ENCODE data around the gene ATP6V1B1.
A peak's percentile ranks its signal among the peaks of the same experiment; 100 is the strongest.

ATP6V1B1 gene

GRCh38 chr2:70949086-70949485 lies 13.4 kb downstream of the ATP6V1B1 start:
- Histone ChIP-seq H3K4me2 (ENCODE audit: low read depth, low read length, poor library complexity, severe bottlenecking) (no peak overlapping the region), H3K27me3 (ENCODE audit: insufficient read depth, low read length, poor library complexity, severe bottlenecking) (no peaks in the 10 kb centered on the region)

GRCh38 chr2:70954886-70955285 lies 19.2 kb downstream of the ATP6V1B1 start:
- Histone ChIP-seq H3K27me3 (ENCODE audit: insufficient read depth, low read length, poor library complexity, severe bottlenecking) (no peaks in the 10 kb centered on the region), H3K9me3 (ENCODE audit: insufficient read depth, low read depth, low read length) (no peaks in the 10 kb centered on the region), H3K4me1 (ENCODE audit: insufficient read depth, low read length, poor library complexity, severe bottlenecking) (peaks cover 22% of the 10 kb centered on the region), H3K4me3 (ENCODE audit: low read length, poor library complexity, severe bottlenecking) (no peak overlapping the region), H3F3A (ENCODE audit: low read depth) (no peaks in the 10 kb centered on the region), H3K9ac (ENCODE audit: low read depth, low read length, poor library complexity, severe bottlenecking) (no peak overlapping the region), H3K9me2 (replicated peaks; ENCODE audit: low read depth, low read length) (no peaks in the 10 kb centered on the region), H3K79me2 (ENCODE audit: insufficient read depth, low read length) (no peaks in the 10 kb centered on the region), H3K4me2 (ENCODE audit: low read depth, low read length, poor library complexity, severe bottlenecking) (no peak overlapping the region), H2AFZ (ENCODE audit: low read length) (no peak overlapping the region), H3K36me3 (ENCODE audit: insufficient read depth, low read length) (no peaks in the 10 kb centered on the region), H4K20me1 (ENCODE audit: insufficient read depth, low read length, poor library complexity, severe bottlenecking) (no peaks in the 10 kb centered on the region)
- TF ChIP-seq EZH2phosphoT487 (IDR thresholded peaks at IDR 0.05; ENCODE audit: borderline replicate concordance) (no peak), CTCF (conservative IDR thresholded peaks at IDR 0.05; ENCODE audit: low read length) (no peak)

More at GRCh38 chr2:70949086-70949485, 13.4 kb downstream of the ATP6V1B1 start:
- TF ChIP-seq EZH2phosphoT487 (IDR thresholded peaks at IDR 0.05; ENCODE audit: borderline replicate concordance) (no peak), CTCF (conservative IDR thresholded peaks at IDR 0.05; ENCODE audit: low read length) (no peak)
- Histone ChIP-seq H3K9me3 (ENCODE audit: insufficient read depth, low read depth, low read length) (no peaks in the 10 kb centered on the region), H3K9me2 (replicated peaks; ENCODE audit: low read depth, low read length) (no peaks in the 10 kb centered on the region), H3K9ac (ENCODE audit: low read depth, low read length, poor library complexity, severe bottlenecking) (no peak overlapping the region), H3F3A (ENCODE audit: low read depth) (no peaks in the 10 kb centered on the region), H3K4me1 (ENCODE audit: insufficient read depth, low read length, poor library complexity, severe bottlenecking) (peaks cover 22% of the 10 kb centered on the region), H4K20me1 (ENCODE audit: insufficient read depth, low read length, poor library complexity, severe bottlenecking) (no peaks in the 10 kb centered on the region), H2AFZ (ENCODE audit: low read length) (peak overlapping the region; percentile 85; the same call in 1 of the 2 replicates), H3K36me3 (ENCODE audit: insufficient read depth, low read length) (no peaks in the 10 kb centered on the region), H3K79me2 (ENCODE audit: insufficient read depth, low read length) (no peaks in the 10 kb centered on the region), H3K4me3 (ENCODE audit: low read length, poor library complexity, severe bottlenecking) (no peak overlapping the region)

- H2AFZ ChIP-seq (ENCODE audit: low read length) = no peak overlapping the region
- H3K36me3 ChIP-seq (ENCODE audit: insufficient read depth, low read length) = no peaks in the 10 kb centered on the region
- no peaks in the 10 kb centered on the region for H3K27me3 ChIP-seq (ENCODE audit: insufficient read depth, low read length, poor library complexity, severe bottlenecking)
- H3K9ac ChIP-seq (ENCODE audit: low read depth, low read length, poor library complexity, severe bottlenecking) = no peak overlapping the region
- no peaks in the 10 kb centered on the region for H3F3A ChIP-seq (ENCODE audit: low read depth)
- H4K20me1 ChIP-seq (ENCODE audit: insufficient read depth, low read length, poor library complexity, severe bottlenecking) = no peaks in the 10 kb centered on the region
- H3K9me2 ChIP-seq (replicated peaks; ENCODE audit: low read depth, low read length) = no peaks in the 10 kb centered on the region
- no peak overlapping the region for H3K4me2 ChIP-seq (ENCODE audit: low read depth, low read length, poor library complexity, severe bottlenecking)
- no peaks in the 10 kb centered on the region for H3K9me3 ChIP-seq (ENCODE audit: insufficient read depth, low read depth, low read length)
- H3K4me1 ChIP-seq (ENCODE audit: insufficient read depth, low read length, poor library complexity, severe bottlenecking) = peaks cover 22% of the 10 kb centered on the region
- H3K4me3 ChIP-seq (ENCODE audit: low read length, poor library complexity, severe bottlenecking) = no peak overlapping the region
- no peak for TF ChIP-seq EZH2phosphoT487 (IDR thresholded peaks at IDR 0.05; ENCODE audit: borderline replicate concordance)
- no peak for TF ChIP-seq CTCF (conservative IDR thresholded peaks at IDR 0.05; ENCODE audit: low read length)
- H3K79me2 ChIP-seq (ENCODE audit: insufficient read depth, low read length) = no peaks in the 10 kb centered on the region
Measured at GRCh38 chr2:70956141-70956540, 20.4 kb downstream of the ATP6V1B1 start.

All from Loucy (cell line).